IMR-90 (cell line): ENCODE data around the gene FAM174B. TPM values are rescaled to one million over a fixed set of nuclear protein-coding genes. Genes with fewer than 3 reads are reported as not detected.

Experiments
- ATAC-seq: fragments of 200-7000 bp; cut with Tn5 transposase; 2 replicates; pipeline ENCODE4 v1.9.1; 2020; ENCODE audit warnings: low read depth, mild to moderate bottlenecking, moderate library complexity
- BruUV-seq: library from RNA; stranded (reverse); fragments of 400-500 nt; replicated peaks from 2 replicates; lab custom pipeline; 2021; lab: Mats Ljungman, UMichigan
- CTCF ChIA-PET: fragments of 300-600 bp; formaldehyde crosslinking; extraction: SDS; loops from one replicate; lab custom pipeline; 2021; ENCODE audit warnings: antibody characterized with exemption; lab: Yijun Ruan, JAX
- POLR2A ChIA-PET: fragments of 300-600 bp; sonication (Branson Sonifier 250); formaldehyde crosslinking; loops from one replicate; lab custom pipeline; 2022; ENCODE audit warnings: antibody characterized with exemption; ENCODE audit not compliant: unreplicated experiment; lab: Charles Lee
- DNase-seq: peaks from one replicate; pipeline ENCODE4 v3.0.0; 2013
- H2AFZ ChIP-seq: replicated peaks from 2 replicates; pipeline ENCODE3; 2013; ENCODE audit warnings: low read length, mild to moderate bottlenecking; ENCODE audit not compliant: poor library complexity
- H2AK5ac ChIP-seq: 2 replicates; pipeline ENCODE4 v1.6.1; 2013; ENCODE audit warnings: low read depth, low read length, inconsistent platforms
- H2AK9ac ChIP-seq: replicated peaks from 2 replicates; pipeline ENCODE3; 2013; ENCODE audit warnings: mild to moderate bottlenecking, low read depth, low read length, moderate library complexity; ENCODE audit not compliant: poor library complexity
- H2BK120ac ChIP-seq: 2 replicates; pipeline ENCODE4 v1.6.1; 2013; ENCODE audit warnings: low read depth, low read length, inconsistent platforms
- H2BK15ac ChIP-seq: 3 replicates; pipeline ENCODE4 v1.6.1; 2013; ENCODE audit warnings: low read depth, low read length, inconsistent platforms
- H2BK20ac ChIP-seq: 2 replicates; pipeline ENCODE4 v1.6.1; 2013; ENCODE audit warnings: low read depth, mild to moderate bottlenecking, inconsistent platforms, low read length, moderate library complexity
- H2BK5ac ChIP-seq: 2 replicates; pipeline ENCODE4 v1.6.1; 2013; ENCODE audit warnings: mild to moderate bottlenecking, low read depth, low read length, inconsistent platforms; ENCODE audit not compliant: poor library complexity, severe bottlenecking
- H3K14ac ChIP-seq: replicated peaks from 2 replicates; pipeline ENCODE4 v1.6.1; 2013; ENCODE audit warnings: low read depth, low read length, inconsistent platforms
- H3K18ac ChIP-seq: 2 replicates; pipeline ENCODE4 v1.6.1; 2013; ENCODE audit warnings: low read depth, low read length, control low read depth
- H3K23ac ChIP-seq: 2 replicates; pipeline ENCODE4 v1.6.1; 2013; ENCODE audit warnings: low read depth, low read length, inconsistent platforms
- H3K27ac ChIP-seq: 2 replicates; pipeline ENCODE4 v1.5.1; 2013; ENCODE audit warnings: mild to moderate bottlenecking, control low read depth, low read length; ENCODE audit not compliant: insufficient read depth
- H3K27me3 ChIP-seq: 2 replicates; pipeline ENCODE4 v1.6.1; 2013; ENCODE audit warnings: low read length; ENCODE audit not compliant: control insufficient read depth, insufficient read depth
- H3K36me3 ChIP-seq: 2 replicates; pipeline ENCODE4 v1.6.1; 2013; ENCODE audit warnings: low read length, mixed read lengths; ENCODE audit not compliant: control insufficient read depth, insufficient read depth
- H3K4ac ChIP-seq: 2 replicates; pipeline ENCODE4 v1.6.1; 2013; ENCODE audit warnings: low read depth, low read length, inconsistent platforms
- H3K4me1 ChIP-seq: 2 replicates; pipeline ENCODE4 v1.6.1; 2013; ENCODE audit warnings: low read length, mixed read lengths; ENCODE audit not compliant: control insufficient read depth, insufficient read depth
- H3K4me2 ChIP-seq: 2 replicates; pipeline ENCODE4 v1.6.1; 2013; ENCODE audit warnings: low read depth, mild to moderate bottlenecking, control low read depth, low read length, moderate library complexity
- H3K4me3 ChIP-seq: 2 replicates; pipeline ENCODE4 v1.5.1; 2013; ENCODE audit warnings: low read depth, mild to moderate bottlenecking, control low read depth, low read length, moderate library complexity; ENCODE audit not compliant: insufficient read depth
- H3K56ac ChIP-seq: 2 replicates; pipeline ENCODE4 v1.6.1; 2013; ENCODE audit warnings: low read length, inconsistent platforms; ENCODE audit not compliant: insufficient read depth; ENCODE audit errors: extremely low read depth
- H3K79me1 ChIP-seq, 2 experiments: 2 replicates each; pipeline ENCODE4 v1.6.1; 2013; ENCODE audit warnings: low read length in 2 of 2, inconsistent platforms in 1 of 2, low read depth in 1 of 2
- H3K9ac ChIP-seq: 2 replicates; pipeline ENCODE4 v1.6.1; 2013; ENCODE audit warnings: low read depth, low read length, control low read depth
- H3K9me1 ChIP-seq: 2 replicates; pipeline ENCODE4 v1.6.1; 2013; ENCODE audit warnings: low read length, inconsistent platforms; ENCODE audit not compliant: insufficient read depth
- H3K9me3 ChIP-seq: 2 replicates; pipeline ENCODE4 v1.6.1; 2013; ENCODE audit warnings: low read length; ENCODE audit not compliant: control insufficient read depth, insufficient read depth
- H4K20me1 ChIP-seq: 2 replicates; pipeline ENCODE4 v1.6.1; 2013; ENCODE audit warnings: low read length, inconsistent platforms; ENCODE audit not compliant: insufficient read depth
- H4K5ac ChIP-seq: 2 replicates; pipeline ENCODE4 v1.6.1; 2013; ENCODE audit warnings: mild to moderate bottlenecking, low read depth, low read length, control low read depth
- H4K8ac ChIP-seq, 2 experiments: 2 replicates each; pipeline ENCODE4 v1.6.1; 2013; ENCODE audit warnings: low read depth in 2 of 2, low read length in 2 of 2, control low read depth in 1 of 2, inconsistent platforms in 1 of 2
- H4K91ac ChIP-seq: 2 replicates; pipeline ENCODE4 v1.6.1; 2013; ENCODE audit warnings: low read depth, low read length, inconsistent platforms; ENCODE audit not compliant: insufficient read depth
- CEBPB ChIP-seq: IDR thresholded peaks from 2 replicates; pipeline ENCODE4 v1.6.1; 2012; ENCODE audit warnings: low read depth, low read length, improper control_type of control experiment
- NFE2L2 ChIP-seq: fragments of 150-350 bp; IDR thresholded peaks from 2 replicates; pipeline ENCODE4 v1.6.1; 2016; ENCODE audit warnings: low read depth, mild to moderate bottlenecking, low read length
- POLR2A ChIP-seq: IDR thresholded peaks from 2 replicates; pipeline ENCODE4 v1.6.1; 2012; ENCODE audit warnings: mild to moderate bottlenecking, low read depth, low read length
- RAD21 ChIP-seq: IDR thresholded peaks from 2 replicates; pipeline ENCODE4 v1.6.1; 2012; ENCODE audit warnings: low read length, improper control_type of control experiment
- RCOR1 ChIP-seq: IDR thresholded peaks from 2 replicates; pipeline ENCODE4 v1.6.1; 2012; ENCODE audit warnings: mild to moderate bottlenecking, low read length, improper control_type of control experiment; ENCODE audit not compliant: insufficient replicate concordance
- SMC3 ChIP-seq: fragments of 150-350 bp; IDR thresholded peaks from 2 replicates; pipeline ENCODE4 v1.6.1; 2016; ENCODE audit warnings: low read depth, mild to moderate bottlenecking, antibody characterized with exemption, low read length, moderate library complexity
- WGBS, 2 experiments: methylation state at CpG; one replicate each; pipeline versions ENCODE4 v1.1.5 to v1.1.7; 2013; ENCODE audit warnings: missing lambda C conversion rate in 2 of 2; ENCODE audit not compliant: insufficient read length in 1 of 2; ENCODE audit errors: extremely low coverage in 2 of 2; 5-methylcytosine and 5-hydroxymethylcytosine counted together
- dilution Hi-C: fragments of 300-500 bp; cut with HindIII; formaldehyde crosslinking; loops from one replicate; pipeline ENCODE4 v1.14.3; 2018; ENCODE audit warnings: low sequenced_read_pairs; ENCODE audit not compliant: unreplicated experiment
- in situ Hi-C: fragments of 300-500 bp; cut with MboI; formaldehyde crosslinking; loops from 3 replicates; pipeline ENCODE4 v1.14.3; 2019; ENCODE audit warnings: low sequenced_read_pairs, inconsistent platforms, mixed read lengths
- intact Hi-C: fragments of 100-400 bp; cut with micrococcal nuclease; formaldehyde crosslinking; loops from 2 replicates; pipeline ENCODE4 v1.10.0; 2022
- polyA plus RNA-seq, 3 experiments: library from polyadenylated mRNA; depleted of rRNA; stranded (reverse); fragments of >200 nt; gene quantifications; 2 replicates each; pipeline ENCODE4 v1.2.3, GENCODE V29; 2012; ENCODE audit warnings: low replicate concordance in 1 of 3
- total RNA-seq: library from RNA; depleted of rRNA; stranded (reverse); fragments of >200 nt; gene quantifications from 2 replicates; pipeline ENCODE4 v1.2.3, GENCODE V29; 2012

FAM174B gene
- total and polyA plus RNA-seq, 2 of the 4 experiments (the other 2 are of a cell fraction) = 0.18 to 0.56 TPM

- BruUV-seq = no TSS peak
- ChIA-PET CTCF (no interaction called here), POLR2A (no interaction called here)
- peaks cover 2% of the 10 kb centered on the region; the same call in 1 of the 2 replicates for H3K27me3 ChIP-seq
- no peaks in the 10 kb centered on the region for H3K9me1 ChIP-seq
- no peaks in the 10 kb centered on the region for H3K36me3 ChIP-seq
- no peak overlapping the region for H3K27ac ChIP-seq
- no peak overlapping the region for H4K5ac ChIP-seq
- no peak overlapping the region for H4K8ac ChIP-seq
- intact Hi-C loops (loop anchor here (5.0 kb wide), 1 partner anchor 868 kb away; no protein-coding TSS in a partner anchor), dilution Hi-C loops (no loop called here), in situ Hi-C loops (no loop called here)
- DNase-seq (no peak), ATAC-seq (no peak)
- no peak overlapping the region for H3K4me3 ChIP-seq
- no peak overlapping the region for H3K23ac ChIP-seq
- no peak overlapping the region for H3K4ac ChIP-seq
- TF ChIP-seq CEBPB = no peak
- no peak for TF ChIP-seq POLR2A
- no peak for TF ChIP-seq RCOR1
- no peak for TF ChIP-seq NFE2L2
- no peak for TF ChIP-seq SMC3
- no peak for TF ChIP-seq RAD21
- no peaks in the 10 kb centered on the region for H3K9me3 ChIP-seq
- H2BK15ac ChIP-seq = no peak overlapping the region
- no peak overlapping the region for H2BK20ac ChIP-seq
- H3K14ac ChIP-seq = no peak overlapping the region
- no peaks in the 10 kb centered on the region for H3K79me1 ChIP-seq
- H4K91ac ChIP-seq = no peak overlapping the region
- 70% methylated on average over 2 of the region's 12 CpGs; no CpG with 5 or more reads in 1 of the 2 experiments for WGBS, 2 experiments
- H2BK5ac ChIP-seq = no peak overlapping the region
- H2AK5ac ChIP-seq = no peak overlapping the region
- H4K20me1 ChIP-seq = no peaks in the 10 kb centered on the region
- peaks cover 4% of the 10 kb centered on the region; the same call in 1 of the 2 replicates for H3K4me1 ChIP-seq
- H2AFZ ChIP-seq = no peak overlapping the region
- no peak overlapping the region for H2BK120ac ChIP-seq
- no peak overlapping the region for H3K4me2 ChIP-seq
- H3K9ac ChIP-seq = no peak overlapping the region
- no peak overlapping the region for H2AK9ac ChIP-seq
- H3K56ac ChIP-seq = no peak overlapping the region
- no peak overlapping the region for H3K18ac ChIP-seq
These were observed 8.8 kb upstream of the FAM174B start for GRCh38 chr15:92664178-92664900.
